Parathyroid adenoma (tissue), 2 donors: ENCODE results near the gene DBH.

Experiments
- H2AFZ ChIP-seq: fragments of 300-600 bp; sonication (generic); one replicate; pipeline ENCODE4 v1.7.0; 2017; ENCODE audit warnings: antibody characterized with exemption, mild to moderate bottlenecking
- H3K27ac ChIP-seq: fragments of 300-600 bp; sonication (generic); one replicate; pipeline ENCODE4 v1.7.0; 2017
- H3K27me3 ChIP-seq: fragments of 300-600 bp; sonication (generic); one replicate; pipeline ENCODE4 v1.7.0; 2017; ENCODE audit warnings: low read length; ENCODE audit not compliant: control insufficient read depth, insufficient read depth
- H3K36me3 ChIP-seq: fragments of 300-600 bp; sonication (generic); one replicate; pipeline ENCODE4 v1.7.0; 2017; ENCODE audit warnings: low read length; ENCODE audit not compliant: control insufficient read depth, insufficient read depth
- H3K4me1 ChIP-seq: fragments of 300-600 bp; sonication (generic); one replicate; pipeline ENCODE4 v1.7.0; 2017; ENCODE audit warnings: control low read depth
- H3K4me2 ChIP-seq: fragments of 300-600 bp; sonication (generic); one replicate; pipeline ENCODE4 v1.7.0; 2017; ENCODE audit warnings: low read length
- H3K4me3 ChIP-seq: fragments of 300-600 bp; sonication (generic); one replicate; pipeline ENCODE4 v1.7.0; 2017; ENCODE audit warnings: low read depth, low read length
- H3K79me2 ChIP-seq: fragments of 300-600 bp; sonication (generic); one replicate; pipeline ENCODE4 v1.7.0; 2017; ENCODE audit warnings: control low read depth
- H3K9ac ChIP-seq: fragments of 300-600 bp; sonication (generic); one replicate; pipeline ENCODE4 v1.7.0; 2017; ENCODE audit warnings: mild to moderate bottlenecking
- H3K9me3 ChIP-seq: fragments of 300-600 bp; sonication (generic); one replicate; pipeline ENCODE4 v1.7.0; 2017; ENCODE audit warnings: low read length; ENCODE audit not compliant: control insufficient read depth
- TF ChIP-seq, protein P1 (sequence below): fragments of 300-600 bp; sonication (generic); IDR thresholded peaks from one replicate; pipeline ENCODE4 v1.7.0; 2017; ENCODE audit warnings: antibody characterized with exemption, mild to moderate bottlenecking
- donor health status: primary hyperparathyroidism.

DBH gene

GRCh38 chr9:133605856-133606707, 30.1 kb upstream of the DBH start:
- Histone ChIP-seq H3K4me2 (no peak overlapping the region), H3K9ac (no peak overlapping the region), H3K36me3 (no peaks in the 10 kb centered on the region), H3K79me2 (no peaks in the 10 kb centered on the region), H3K27ac (no peak overlapping the region), H2AFZ (no peak overlapping the region), H3K27me3 (no peaks in the 10 kb centered on the region), H3K4me1 (no peaks in the 10 kb centered on the region), H3K4me3 (no peak overlapping the region), H3K9me3 (no peaks in the 10 kb centered on the region)
- TF ChIP-seq, protein P1, sequence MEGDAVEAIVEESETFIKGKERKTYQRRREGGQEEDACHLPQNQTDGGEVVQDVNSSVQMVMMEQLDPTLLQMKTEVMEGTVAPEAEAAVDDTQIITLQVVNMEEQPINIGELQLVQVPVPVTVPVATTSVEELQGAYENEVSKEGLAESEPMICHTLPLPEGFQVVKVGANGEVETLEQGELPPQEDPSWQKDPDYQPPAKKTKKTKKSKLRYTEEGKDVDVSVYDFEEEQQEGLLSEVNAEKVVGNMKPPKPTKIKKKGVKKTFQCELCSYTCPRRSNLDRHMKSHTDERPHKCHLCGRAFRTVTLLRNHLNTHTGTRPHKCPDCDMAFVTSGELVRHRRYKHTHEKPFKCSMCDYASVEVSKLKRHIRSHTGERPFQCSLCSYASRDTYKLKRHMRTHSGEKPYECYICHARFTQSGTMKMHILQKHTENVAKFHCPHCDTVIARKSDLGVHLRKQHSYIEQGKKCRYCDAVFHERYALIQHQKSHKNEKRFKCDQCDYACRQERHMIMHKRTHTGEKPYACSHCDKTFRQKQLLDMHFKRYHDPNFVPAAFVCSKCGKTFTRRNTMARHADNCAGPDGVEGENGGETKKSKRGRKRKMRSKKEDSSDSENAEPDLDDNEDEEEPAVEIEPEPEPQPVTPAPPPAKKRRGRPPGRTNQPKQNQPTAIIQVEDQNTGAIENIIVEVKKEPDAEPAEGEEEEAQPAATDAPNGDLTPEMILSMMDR = no peak

DNA sequence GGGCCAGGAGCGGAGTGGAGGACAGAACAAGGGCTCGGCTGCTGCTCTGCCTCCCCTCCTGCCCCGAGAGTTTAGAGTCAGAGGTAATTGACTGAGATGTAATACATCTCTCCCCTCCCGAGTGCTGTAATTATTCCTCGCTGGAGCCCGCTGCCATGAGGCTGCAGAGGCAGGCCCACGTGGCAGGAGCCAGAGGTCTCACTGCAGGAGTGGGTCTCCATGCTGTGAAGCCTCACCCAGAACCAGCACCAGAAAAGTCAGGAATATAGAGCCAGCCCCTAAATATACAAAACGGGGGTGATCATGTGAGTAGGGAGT, 29.5 kb upstream of the DBH start:
- H3K4me1 ChIP-seq = no peaks in the 10 kb centered on the region
- no peaks in the 10 kb centered on the region for H3K79me2 ChIP-seq
- TF ChIP-seq, protein P1 = no peak
- no peak overlapping the region for H3K4me3 ChIP-seq
- no peak overlapping the region for H2AFZ ChIP-seq
- H3K27me3 ChIP-seq = no peaks in the 10 kb centered on the region
- H3K36me3 ChIP-seq = no peaks in the 10 kb centered on the region
- H3K9ac ChIP-seq = no peak overlapping the region
- H3K9me3 ChIP-seq = no peaks in the 10 kb centered on the region
- no peak overlapping the region for H3K4me2 ChIP-seq
- no peak overlapping the region for H3K27ac ChIP-seq

GRCh38 chr9:133607381-133607780, 28.8 kb upstream of the DBH start:
- H3K4me3 ChIP-seq = no peak overlapping the region
- no peaks in the 10 kb centered on the region for H3K79me2 ChIP-seq
- no peaks in the 10 kb centered on the region for H3K4me1 ChIP-seq
- TF ChIP-seq, protein P1 = no peak
- H2AFZ ChIP-seq = no peak overlapping the region
- no peaks in the 10 kb centered on the region for H3K9me3 ChIP-seq
- no peaks in the 10 kb centered on the region for H3K27me3 ChIP-seq
- no peak overlapping the region for H3K9ac ChIP-seq
- H3K27ac ChIP-seq = no peak overlapping the region
- no peaks in the 10 kb centered on the region for H3K36me3 ChIP-seq
- no peak overlapping the region for H3K4me2 ChIP-seq

DNA sequence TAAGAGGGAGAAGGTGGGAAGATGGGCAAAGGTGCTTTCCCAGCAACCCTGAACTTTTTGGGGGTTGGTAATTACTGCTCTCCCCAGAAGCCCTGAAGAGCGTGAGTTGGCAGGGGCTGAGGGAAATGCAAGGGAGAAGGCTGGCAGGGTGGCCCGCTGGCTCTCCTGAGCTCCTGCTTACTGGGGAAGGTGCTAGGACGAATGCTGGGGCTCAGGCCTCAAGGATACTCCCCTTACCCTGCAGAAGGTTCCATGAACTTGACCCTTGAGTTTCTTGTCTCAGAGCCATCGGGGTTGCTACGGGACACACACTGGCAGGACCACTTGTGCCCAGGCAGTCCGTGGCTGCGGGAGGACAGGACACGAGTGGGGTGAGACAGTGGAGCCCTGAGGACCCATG, 28.2 kb upstream of the DBH start:
- Histone ChIP-seq H3K36me3 (no peaks in the 10 kb centered on the region), H3K4me1 (no peaks in the 10 kb centered on the region), H3K9me3 (no peaks in the 10 kb centered on the region), H3K4me3 (no peak overlapping the region), H3K27ac (no peak overlapping the region), H3K4me2 (no peak overlapping the region), H3K79me2 (no peaks in the 10 kb centered on the region), H3K9ac (no peak overlapping the region), H2AFZ (no peak overlapping the region), H3K27me3 (no peaks in the 10 kb centered on the region)
- TF ChIP-seq, protein P1 = no peak

DNA sequence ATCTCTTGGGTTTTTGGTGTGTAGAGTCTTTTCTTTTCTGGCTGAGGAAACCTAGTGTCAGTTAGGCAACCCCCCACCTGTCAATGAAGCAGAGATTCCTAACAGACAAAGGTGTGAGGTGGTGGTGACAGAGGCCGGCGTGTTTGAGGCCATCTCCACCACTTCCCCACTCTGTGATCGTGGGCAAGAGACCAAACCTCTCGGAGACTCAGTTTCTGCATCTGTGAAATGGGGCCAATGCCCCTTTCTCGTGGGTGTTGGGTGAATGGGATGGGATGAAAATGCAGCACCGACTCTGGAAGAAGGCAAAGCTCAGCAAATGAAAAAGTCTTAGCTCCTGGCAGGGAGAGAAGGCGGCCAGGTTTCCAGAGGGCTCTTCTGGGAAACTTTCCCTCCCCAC, 27.8 kb upstream of the DBH start:
- TF ChIP-seq, protein P1 = no peak
- no peaks in the 10 kb centered on the region for H3K36me3 ChIP-seq
- no peak overlapping the region for H3K4me2 ChIP-seq
- no peaks in the 10 kb centered on the region for H3K27me3 ChIP-seq
- H3K9ac ChIP-seq = no peak overlapping the region
- H3K4me1 ChIP-seq = no peaks in the 10 kb centered on the region
- H3K27ac ChIP-seq = no peak overlapping the region
- H2AFZ ChIP-seq = no peak overlapping the region
- no peaks in the 10 kb centered on the region for H3K9me3 ChIP-seq
- no peaks in the 10 kb centered on the region for H3K79me2 ChIP-seq
- no peak overlapping the region for H3K4me3 ChIP-seq
